ENCODE measurements around the gene LCAT. TPM values are rescaled to one million over a fixed set of nuclear protein-coding genes. Genes with fewer than 3 reads are reported as not detected.

The LCAT gene
- total and polyA plus RNA-seq, 9 of the 15 experiments (the other 6 are each of a cell fraction or from before 2014, with no cell fraction given): 0.46 to 21.0 (median 5.0) TPM

GRCh38 chr16:67936124-67936879, 7.6 kb downstream of the LCAT start, which contains the start of gene PSMB10 (continued):
- TF ChIP-seq ARID3B (CRISPR knock-in tag; IDR thresholded peaks at IDR 0.05; ENCODE audit: borderline replicate concordance) (no peak), KAT7 (CRISPR knock-in tag; IDR thresholded peaks at IDR 0.05; ENCODE audit: borderline replicate concordance) (0 out of 2 replicates have a peak, but pooled peaks have one; percentile 49), KLF16 (IDR thresholded peaks at IDR 0.05) (no peak), NBN (IDR thresholded peaks at IDR 0.05; ENCODE audit: low read depth) (0 out of 2 replicates have a peak, but pooled peaks have one; percentile 11), E2F5 (CRISPR knock-in tag; IDR thresholded peaks at IDR 0.05) (peak; percentile 67; the same call in 1 of the 2 replicates), GTF2E2 (tag; IDR thresholded peaks at IDR 0.05) (no peak; the same call in 1 of the 2 replicates), CREM (IDR thresholded peaks at IDR 0.05; ENCODE audit: low read depth) (peak; percentile 40), ZNF655 (CRISPR knock-in tag; IDR thresholded peaks at IDR 0.05) (no peak), NFXL1 (CRISPR knock-in tag; IDR thresholded peaks at IDR 0.05) (no peak), ZNF121 (CRISPR knock-in tag; conservative IDR thresholded peaks at IDR 0.05) (no peak), NUFIP1 (IDR thresholded peaks at IDR 0.05; ENCODE audit: partially characterized antibody) (no peak), SIN3A (IDR thresholded peaks at IDR 0.05; ENCODE audit: borderline replicate concordance in 2 of 2, control insufficient read depth in 1 of 2, low read depth in 2 of 2, low read length in 2 of 2) (0 out of 4 replicates have a peak, but pooled peaks have one; percentile 10 to 54), MTA3 (IDR thresholded peaks at IDR 0.05; ENCODE audit: borderline replicate concordance) (no peak)
- TF ChIP-seq, protein P1, sequence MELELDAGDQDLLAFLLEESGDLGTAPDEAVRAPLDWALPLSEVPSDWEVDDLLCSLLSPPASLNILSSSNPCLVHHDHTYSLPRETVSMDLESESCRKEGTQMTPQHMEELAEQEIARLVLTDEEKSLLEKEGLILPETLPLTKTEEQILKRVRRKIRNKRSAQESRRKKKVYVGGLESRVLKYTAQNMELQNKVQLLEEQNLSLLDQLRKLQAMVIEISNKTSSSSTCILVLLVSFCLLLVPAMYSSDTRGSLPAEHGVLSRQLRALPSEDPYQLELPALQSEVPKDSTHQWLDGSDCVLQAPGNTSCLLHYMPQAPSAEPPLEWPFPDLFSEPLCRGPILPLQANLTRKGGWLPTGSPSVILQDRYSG (tag; conservative IDR thresholded peaks at IDR 0.05; ENCODE audit: low read depth): no peak; the same call in 1 of the 2 replicates
